Karpas-422 (cell line): ENCODE results near the gene RMP24.

Experiments used
- DNase-seq: peaks from one replicate; pipeline ENCODE4 v3.0.0-alpha.2; 2015
- H2AFZ ChIP-seq: fragments of 200-600 bp; sonication (generic); 2 replicates; pipeline ENCODE4 v1.6.1; 2014; ENCODE audit warnings: antibody characterized with exemption, low read length, mixed read lengths
- H3K27ac ChIP-seq: fragments of 200-600 bp; sonication (generic); 2 replicates; pipeline ENCODE4 v1.5.1; 2014; ENCODE audit warnings: mild to moderate bottlenecking, low read length, moderate library complexity
- H3K27me3 ChIP-seq: fragments of 200-600 bp; sonication (generic); 2 replicates; pipeline ENCODE4 v1.6.1; 2014; ENCODE audit warnings: low read length, mixed read lengths
- H3K36me3 ChIP-seq: fragments of 200-600 bp; sonication (generic); 2 replicates; pipeline ENCODE4 v1.6.1; 2014; ENCODE audit warnings: low read length, mixed read lengths; ENCODE audit not compliant: insufficient read depth
- H3K4me1 ChIP-seq: fragments of 200-600 bp; sonication (generic); 2 replicates; pipeline ENCODE4 v1.6.1; 2014; ENCODE audit warnings: mild to moderate bottlenecking, low read length, mixed read lengths
- H3K4me2 ChIP-seq: fragments of 200-600 bp; sonication (generic); 2 replicates; pipeline ENCODE4 v1.6.1; 2014; ENCODE audit warnings: low read length, low read depth, mild to moderate bottlenecking; ENCODE audit not compliant: poor library complexity, severe bottlenecking
- H3K4me3 ChIP-seq: fragments of 200-600 bp; sonication (generic); 2 replicates; pipeline ENCODE4 v1.5.1; 2014; ENCODE audit warnings: mild to moderate bottlenecking, antibody characterized with exemption, low read length, mixed read lengths
- H3K79me2 ChIP-seq: fragments of 200-600 bp; sonication (generic); 2 replicates; pipeline ENCODE4 v1.6.1; 2014; ENCODE audit warnings: mild to moderate bottlenecking, low read length, mixed read lengths
- H3K9ac ChIP-seq: fragments of 200-600 bp; sonication (generic); 2 replicates; pipeline ENCODE4 v1.6.0; 2014; ENCODE audit warnings: low read length
- H3K9me2 ChIP-seq: fragments of 200-600 bp; sonication (generic), shearing (Covaris generic); replicated peaks from 2 replicates; pipeline ENCODE4 v1.6.0; 2014; ENCODE audit warnings: mild to moderate bottlenecking, low read length, moderate library complexity; ENCODE audit not compliant: insufficient read depth
- H3K9me3 ChIP-seq: fragments of 300-700, 200-600 bp; sonication (generic); 2 replicates; pipeline ENCODE4 v1.6.1; 2014; ENCODE audit warnings: low read length, mixed read lengths
- H4K20me1 ChIP-seq: fragments of 200-600 bp; sonication (generic); 2 replicates; pipeline ENCODE4 v1.6.1; 2014; ENCODE audit warnings: mild to moderate bottlenecking, antibody characterized with exemption, low read length, low read depth; ENCODE audit not compliant: insufficient read depth

Gene RMP24

DNA sequence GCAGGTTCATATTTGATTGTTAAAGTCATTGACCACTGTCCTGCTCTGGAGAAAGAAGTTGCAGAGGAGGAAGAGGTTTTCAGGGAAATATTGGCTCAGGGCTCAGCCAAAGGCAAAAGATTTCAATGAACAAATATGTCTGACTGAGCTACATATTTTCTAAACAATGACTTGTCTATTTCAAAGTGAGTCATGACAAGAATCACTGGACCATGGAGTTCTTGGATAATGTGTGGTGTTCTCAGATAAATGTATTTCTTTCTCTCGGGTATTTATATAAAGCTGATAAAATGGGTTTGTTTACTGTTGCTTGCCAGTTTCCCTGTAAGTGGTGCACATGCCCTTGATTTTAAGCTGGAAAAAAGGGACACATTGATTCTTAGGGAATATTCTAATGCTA, 34.3 kb upstream of the RMP24 start:
- Histone ChIP-seq H3K36me3 (no peaks in the 10 kb centered on the region), H3K4me1 (peaks cover 26% of the 10 kb centered on the region), H3K4me2 (peak overlapping the region; percentile 47), H4K20me1 (no peaks in the 10 kb centered on the region), H2AFZ (0 out of 2 replicates have a peak overlapping the region, but pooled peaks have one; percentile 32), H3K27ac (peak overlapping the region; percentile 76), H3K27me3 (no peaks in the 10 kb centered on the region), H3K9me2 (no peaks in the 10 kb centered on the region), H3K4me3 (0 out of 2 replicates have a peak overlapping the region, but pooled peaks have one; percentile 14), H3K9ac (peak overlapping the region; percentile 56; the same call in 1 of the 2 replicates), H3K79me2 (no peaks in the 10 kb centered on the region), H3K9me3 (no peaks in the 10 kb centered on the region)
- DNase-seq, result no peak

- H3K9me3 ChIP-seq, result no peaks in the 10 kb centered on the region
Measured at GRCh38 chr18:35938562-35938961, 33.9 kb upstream of the RMP24 start.

GRCh38 chr18:35939138-35939537, 33.3 kb upstream of the RMP24 start:
- Histone ChIP-seq H3K36me3 (no peaks in the 10 kb centered on the region), H4K20me1 (no peaks in the 10 kb centered on the region), H3K79me2 (no peaks in the 10 kb centered on the region), H2AFZ (peak overlapping the region; percentile 45), H3K4me3 (peak overlapping the region; percentile 14; the same call in 1 of the 2 replicates), H3K27me3 (no peaks in the 10 kb centered on the region), H3K4me1 (peaks cover 26% of the 10 kb centered on the region), H3K9ac (peak overlapping the region; percentile 56), H3K9me2 (no peaks in the 10 kb centered on the region), H3K9me3 (no peaks in the 10 kb centered on the region), H3K4me2 (peak overlapping the region; percentile 47), H3K27ac (peak overlapping the region; percentile 76)
- peak; percentile 70 for DNase-seq

More at GRCh38 chr18:35938562-35938961, 33.9 kb upstream of the RMP24 start:
- Histone ChIP-seq H3K27me3 (no peaks in the 10 kb centered on the region), H3K79me2 (no peaks in the 10 kb centered on the region), H3K4me2 (peak overlapping the region; percentile 47), H3K9ac (peak overlapping the region; percentile 56), H3K4me3 (peak overlapping the region; percentile 14; the same call in 1 of the 2 replicates), H3K36me3 (no peaks in the 10 kb centered on the region), H4K20me1 (no peaks in the 10 kb centered on the region), H3K9me2 (no peaks in the 10 kb centered on the region), H3K4me1 (peaks cover 26% of the 10 kb centered on the region), H3K27ac (peak overlapping the region; percentile 76), H2AFZ (peak overlapping the region; percentile 45)
- peak; percentile 75 for DNase-seq

GRCh38 chr18:35941299-35941698, 31.2 kb upstream of the RMP24 start:
- H3K4me2 ChIP-seq, result no peak overlapping the region
- H3K9ac ChIP-seq, result no peak overlapping the region
- no peaks in the 10 kb centered on the region for H3K9me3 ChIP-seq
- no peaks in the 10 kb centered on the region for H3K36me3 ChIP-seq
- H2AFZ ChIP-seq, result no peak overlapping the region
- peaks cover 34% of the 10 kb centered on the region for H3K4me1 ChIP-seq
- no peak overlapping the region for H3K27ac ChIP-seq
- H3K27me3 ChIP-seq, result no peaks in the 10 kb centered on the region
- DNase-seq, result no peak
- no peaks in the 10 kb centered on the region for H3K79me2 ChIP-seq
- H3K9me2 ChIP-seq, result no peaks in the 10 kb centered on the region
- no peak overlapping the region for H3K4me3 ChIP-seq
- no peaks in the 10 kb centered on the region for H4K20me1 ChIP-seq

DNA sequence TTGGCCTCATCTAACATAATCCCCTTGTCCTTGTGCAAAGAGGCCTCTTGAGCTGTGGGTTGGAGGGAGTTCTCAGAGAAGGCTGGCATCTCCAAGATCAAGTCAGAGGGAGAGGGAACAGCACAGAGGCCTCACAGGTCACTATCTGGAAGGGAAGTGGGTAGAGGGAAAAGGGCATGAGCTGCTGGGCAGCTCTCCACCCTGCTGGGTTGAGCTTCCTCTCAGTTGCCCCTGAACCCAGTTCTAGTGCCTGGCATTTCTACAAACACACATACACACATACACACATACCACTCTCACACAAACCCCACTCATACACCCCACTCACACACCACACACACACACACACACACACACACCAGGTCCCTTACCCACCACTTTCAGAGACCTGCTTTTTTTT, 30.3 kb upstream of the RMP24 start:
- Histone ChIP-seq H3K4me2 (no peak overlapping the region), H3K9me3 (no peaks in the 10 kb centered on the region), H2AFZ (no peak overlapping the region), H3K9me2 (no peaks in the 10 kb centered on the region), H3K27me3 (no peaks in the 10 kb centered on the region), H3K4me1 (peaks cover 34% of the 10 kb centered on the region), H3K36me3 (no peaks in the 10 kb centered on the region), H3K9ac (no peak overlapping the region), H3K4me3 (no peak overlapping the region), H3K79me2 (no peaks in the 10 kb centered on the region), H3K27ac (no peak overlapping the region), H4K20me1 (no peaks in the 10 kb centered on the region)
- DNase-seq, result no peak

GRCh38 chr18:35942661-35943060, 29.8 kb upstream of the RMP24 start:
- no peak overlapping the region for H3K4me2 ChIP-seq
- H4K20me1 ChIP-seq, result no peaks in the 10 kb centered on the region
- no peak overlapping the region for H3K4me3 ChIP-seq
- DNase-seq, result no peak
- no peaks in the 10 kb centered on the region for H3K36me3 ChIP-seq
- H3K79me2 ChIP-seq, result no peaks in the 10 kb centered on the region
- no peak overlapping the region for H2AFZ ChIP-seq
- no peak overlapping the region for H3K27ac ChIP-seq
- no peaks in the 10 kb centered on the region for H3K27me3 ChIP-seq
- no peak overlapping the region for H3K9ac ChIP-seq
- no peaks in the 10 kb centered on the region for H3K9me2 ChIP-seq
- peaks cover 30% of the 10 kb centered on the region for H3K4me1 ChIP-seq
- no peaks in the 10 kb centered on the region for H3K9me3 ChIP-seq

DNA sequence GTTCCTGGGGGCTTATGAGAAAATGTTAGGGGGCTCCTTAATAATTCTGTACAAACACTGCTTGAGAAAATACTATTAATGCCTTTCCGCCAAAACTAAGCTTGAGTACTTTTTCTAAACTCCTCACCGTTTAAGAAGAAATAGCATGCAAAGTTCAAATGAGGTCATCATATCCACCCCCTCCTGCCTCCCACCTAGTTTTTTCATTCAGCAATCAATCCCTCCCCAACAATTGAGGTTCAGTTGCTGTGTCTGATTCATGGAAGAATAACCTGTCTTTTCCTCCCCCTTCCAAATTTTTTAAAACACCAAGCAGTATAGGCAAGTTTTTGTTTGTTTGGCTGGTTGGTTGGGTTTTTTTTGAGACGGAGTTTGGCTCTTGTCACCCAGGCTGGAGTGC, 24.4 kb upstream of the RMP24 start:
- Histone ChIP-seq H3K36me3 (no peaks in the 10 kb centered on the region), H3K9me2 (no peaks in the 10 kb centered on the region), H3K79me2 (no peaks in the 10 kb centered on the region), H4K20me1 (no peaks in the 10 kb centered on the region), H3K4me1 (peaks cover 11% of the 10 kb centered on the region; the same call in 1 of the 2 replicates), H2AFZ (no peak overlapping the region), H3K9me3 (peaks cover 2% of the 10 kb centered on the region), H3K27me3 (no peaks in the 10 kb centered on the region), H3K4me3 (no peak overlapping the region), H3K9ac (no peak overlapping the region), H3K27ac (no peak overlapping the region), H3K4me2 (no peak overlapping the region)
- DNase-seq, result no peak

DNA sequence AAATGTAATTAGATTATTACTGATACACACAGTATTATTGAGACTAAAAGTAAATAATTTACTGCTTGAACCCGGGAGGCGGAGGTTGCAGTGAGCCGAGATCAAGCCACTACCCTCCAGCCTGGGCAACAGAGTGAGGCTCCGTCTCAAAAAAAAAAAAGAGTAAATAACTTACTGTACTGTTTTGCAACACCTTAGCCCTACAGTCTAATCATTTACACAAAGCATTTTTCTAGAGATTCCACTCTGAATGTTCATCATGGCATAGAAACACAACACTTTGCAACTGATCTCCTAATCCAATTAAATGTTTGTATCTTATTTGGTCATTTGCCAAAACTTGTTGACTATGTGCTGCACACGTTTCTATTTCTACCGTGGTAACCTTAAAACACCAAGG, 23.4 kb upstream of the RMP24 start:
- H3K27ac ChIP-seq, result no peak overlapping the region
- no peak overlapping the region for H3K9ac ChIP-seq
- H3K9me3 ChIP-seq, result peaks cover 5% of the 10 kb centered on the region
- H3K79me2 ChIP-seq, result no peaks in the 10 kb centered on the region
- no peak overlapping the region for H3K4me2 ChIP-seq
- no peaks in the 10 kb centered on the region for H3K27me3 ChIP-seq
- H2AFZ ChIP-seq, result peak overlapping the region; percentile 45; the same call in 1 of the 2 replicates
- H3K9me2 ChIP-seq, result no peaks in the 10 kb centered on the region
- no peak for DNase-seq
- H3K4me1 ChIP-seq, result peaks cover 11% of the 10 kb centered on the region; the same call in 1 of the 2 replicates
- H3K4me3 ChIP-seq, result no peak overlapping the region
- H3K36me3 ChIP-seq, result no peaks in the 10 kb centered on the region
- H4K20me1 ChIP-seq, result no peaks in the 10 kb centered on the region
